Muscle of leg (tissue), 11 donors: ENCODE data around the gene TMEM223. TPM values are rescaled to one million over a fixed set of nuclear protein-coding genes. Genes with fewer than 3 reads are reported as not detected.
"Not testable (repeated sequence)": the region's sequence is repeated elsewhere in the genome, so short reads cannot be mapped to it uniquely, and the experiment has no call there.

Experiments used
- DNase-seq: peaks from one replicate; pipeline ENCODE4 v3.0.0; 2013
- H3K27ac ChIP-seq: one replicate; pipeline ENCODE4 v1.5.1; 2013; ENCODE audit warnings: mild to moderate bottlenecking, low read length, control low read depth
- H3K27me3 ChIP-seq: one replicate; pipeline ENCODE4 v1.6.1; 2013; ENCODE audit warnings: low read length; ENCODE audit not compliant: control insufficient read depth, insufficient read depth
- H3K36me3 ChIP-seq: one replicate; pipeline ENCODE4 v1.6.1; 2013; ENCODE audit warnings: low read length; ENCODE audit not compliant: control insufficient read depth, insufficient read depth
- H3K4me1 ChIP-seq: one replicate; pipeline ENCODE4 v1.6.1; 2013; ENCODE audit warnings: low read length; ENCODE audit not compliant: control insufficient read depth, insufficient read depth
- H3K4me3 ChIP-seq: one replicate; pipeline ENCODE4 v1.5.1; 2013; ENCODE audit warnings: low read length, control low read depth
- H3K9me3 ChIP-seq: replicated peaks from 2 replicates; pipeline ENCODE4 v1.6.1; 2013; ENCODE audit warnings: low read depth, low read length; ENCODE audit not compliant: control insufficient read depth
- WGBS: methylation state at CpG from one replicate; pipeline ENCODE4 v1.1.5; 2013; ENCODE audit warnings: missing lambda C conversion rate; ENCODE audit not compliant: insufficient coverage; 5-methylcytosine and 5-hydroxymethylcytosine counted together
- polyA plus RNA-seq, 8 donors: library from polyadenylated mRNA; unstranded; fragments of 120-200 nt; gene quantifications; one replicate each; pipeline versions ENCODE4 v1.2.1 to v1.2.3, GENCODE V29; 2013; ENCODE audit warnings: inconsistent platforms in 1 of 8, low replicate concordance in 1 of 8; ENCODE audit not compliant: insufficient read length in 8 of 8, insufficient read depth in 1 of 8
- total RNA-seq: library from RNA; stranded (reverse); fragments of 120-200 nt; gene quantifications from one replicate; pipeline ENCODE4 v1.2.4, GENCODE V29; 2013

TMEM223 gene
- total and polyA plus RNA-seq, 9 donors, result 15.3 to 19.0 (median 16.5) TPM

DNA sequence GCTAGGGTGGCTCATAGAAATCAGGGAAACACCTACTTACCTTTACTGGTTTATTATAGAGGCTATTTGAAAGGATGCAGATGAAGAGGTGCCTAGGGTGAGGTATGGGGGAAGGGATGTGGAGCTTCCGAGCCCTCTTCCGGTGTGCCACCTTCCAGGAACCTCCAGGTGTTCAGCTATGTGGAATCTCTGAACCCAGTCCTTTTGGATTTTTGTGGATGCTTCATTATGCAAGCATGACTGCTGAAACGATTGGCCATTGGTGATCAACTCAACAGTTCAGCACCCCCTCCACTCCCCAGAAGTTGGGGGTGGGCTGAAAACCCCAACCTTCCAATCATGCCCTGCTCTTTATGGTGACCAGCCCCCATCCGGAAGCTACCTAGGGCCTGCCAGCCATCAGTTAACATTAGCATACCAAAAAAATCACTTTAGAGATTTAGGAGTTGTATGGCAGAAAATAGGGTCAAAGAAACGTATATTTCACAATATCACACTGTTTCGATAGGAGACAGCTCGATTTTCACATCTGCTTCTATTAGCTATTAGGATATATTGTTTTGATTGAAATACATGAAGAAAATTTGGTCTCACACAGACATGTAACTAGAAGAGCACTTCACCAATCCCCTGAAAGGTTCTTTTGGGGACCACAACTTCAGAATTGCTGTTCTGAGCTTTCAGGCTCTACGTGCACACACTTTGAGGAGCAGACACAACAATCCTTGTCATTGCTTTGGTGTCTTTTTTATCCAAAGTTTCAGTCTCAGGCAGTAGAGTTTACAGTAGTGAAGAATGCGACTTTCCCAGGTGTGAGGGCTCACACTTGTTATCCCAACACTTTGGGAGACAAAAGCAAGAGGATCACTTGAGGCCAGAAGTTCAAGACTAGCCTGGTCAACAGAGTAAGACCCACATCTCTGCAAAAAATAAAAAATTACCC is 33.7 kb downstream of the TMEM223 start:
- Histone ChIP-seq H3K27ac (no peak overlapping the region), H3K4me1 (peaks cover 24% of the 10 kb centered on the region), H3K4me3 (no peak overlapping the region), H3K9me3 (no peaks in the 10 kb centered on the region), H3K27me3 (no peaks in the 10 kb centered on the region), H3K36me3 (peaks cover 7% of the 10 kb centered on the region)
- 28% methylated on average over 3 of the region's 9 CpGs for WGBS
- no peak for DNase-seq

DNA sequence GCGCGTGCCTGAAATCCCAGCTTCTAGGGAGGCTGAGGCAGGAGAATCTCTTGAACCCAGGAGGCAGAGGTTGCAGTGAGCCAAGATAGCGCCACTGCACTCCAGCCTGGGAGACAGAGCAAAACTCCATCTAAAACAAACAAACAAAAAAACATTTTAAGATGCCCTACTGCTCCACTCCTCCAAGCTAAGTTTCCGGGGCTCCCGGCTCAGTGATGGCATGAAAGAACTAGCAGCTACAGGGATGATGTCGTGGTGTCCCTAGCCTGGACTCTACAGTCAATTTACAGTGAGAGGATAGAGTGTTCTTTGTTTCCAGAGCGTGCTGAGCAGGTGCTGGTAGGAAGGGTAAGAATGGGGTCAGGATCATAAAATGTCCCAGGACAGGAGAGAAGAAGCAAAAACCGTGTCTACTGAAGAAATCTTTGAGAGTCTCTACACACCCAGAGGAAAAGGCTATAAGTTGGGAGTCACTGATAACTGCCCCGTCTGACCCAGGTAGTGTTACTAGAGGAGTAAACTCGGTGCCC is 36.7 kb downstream of the TMEM223 start:
- no peak for DNase-seq
- WGBS, result 90% methylated on average over 2 of the region's 10 CpGs

DNA sequence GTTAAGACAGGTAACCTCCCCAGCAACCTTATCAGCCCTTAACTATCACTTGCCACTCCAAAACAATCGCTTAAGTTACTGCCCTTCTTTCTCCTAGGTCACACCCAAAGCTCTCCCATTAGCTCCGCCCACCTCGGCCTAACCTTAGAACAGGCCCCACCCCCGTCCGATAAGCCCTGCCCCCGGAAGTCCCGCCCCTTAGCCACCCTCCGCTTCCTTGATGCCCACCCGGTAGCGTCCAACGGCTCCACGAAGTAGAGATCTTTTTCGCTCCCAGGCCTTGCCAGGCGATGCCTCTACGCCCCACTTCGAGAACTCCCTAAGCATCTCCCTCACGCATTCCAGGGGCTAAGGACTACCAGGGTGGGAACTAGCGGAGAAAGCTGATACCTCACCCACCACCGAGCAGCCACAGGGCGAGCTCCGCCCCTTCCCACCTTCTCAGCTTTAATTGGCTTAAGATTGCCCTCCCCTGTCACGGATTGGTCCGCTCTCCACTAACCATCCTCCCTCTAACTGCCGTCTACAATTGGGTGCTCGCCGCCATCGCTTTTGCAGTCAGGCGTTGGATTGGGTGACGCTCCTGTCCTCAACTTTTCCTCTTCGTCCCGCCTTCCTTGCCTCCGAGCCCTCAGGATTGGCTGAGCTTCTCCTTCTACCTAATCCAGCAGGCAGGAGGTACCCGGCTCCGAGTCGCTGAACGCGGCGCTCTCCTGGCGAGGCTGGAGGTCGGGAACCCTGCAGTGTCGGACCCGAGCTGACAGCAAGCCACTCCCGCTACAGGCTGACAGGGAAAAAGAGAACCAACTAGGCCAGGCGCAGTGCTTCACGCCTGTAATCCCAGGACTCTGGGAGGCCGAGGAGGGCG is 37.8 kb downstream of the TMEM223 start, which contains the start of gene ZBTB3:
Gene ZBTB3, minus strand, starts transcription at position 425 of the 868 bp plus-strand sequence. CDS start 496 bp downstream, outside the sequence.
- Histone ChIP-seq H3K9me3 (no peaks in the 10 kb centered on the region), H3K4me3 (peak within 1 kb of the TSS; percentile 88), H3K36me3 (peaks cover 23% of the 10 kb centered on the region), H3K27me3 (no peaks in the 10 kb centered on the region), H3K27ac (peak within 1 kb of the TSS; percentile 96), H3K4me1 (peaks cover 15% of the 10 kb centered on the region)
- peak; percentile 100 for DNase-seq
- WGBS, result 0% methylated on average over 45 of the region's 47 CpGs

More for the DNA sequence above, 36.7 kb downstream of the TMEM223 start:
- no peaks in the 10 kb centered on the region for H3K27me3 ChIP-seq
- peaks cover 15% of the 10 kb centered on the region for H3K4me1 ChIP-seq
- H3K27ac ChIP-seq, result no peak overlapping the region
- no peaks in the 10 kb centered on the region for H3K9me3 ChIP-seq
- no peak overlapping the region for H3K4me3 ChIP-seq
- peaks cover 18% of the 10 kb centered on the region for H3K36me3 ChIP-seq

DNA sequence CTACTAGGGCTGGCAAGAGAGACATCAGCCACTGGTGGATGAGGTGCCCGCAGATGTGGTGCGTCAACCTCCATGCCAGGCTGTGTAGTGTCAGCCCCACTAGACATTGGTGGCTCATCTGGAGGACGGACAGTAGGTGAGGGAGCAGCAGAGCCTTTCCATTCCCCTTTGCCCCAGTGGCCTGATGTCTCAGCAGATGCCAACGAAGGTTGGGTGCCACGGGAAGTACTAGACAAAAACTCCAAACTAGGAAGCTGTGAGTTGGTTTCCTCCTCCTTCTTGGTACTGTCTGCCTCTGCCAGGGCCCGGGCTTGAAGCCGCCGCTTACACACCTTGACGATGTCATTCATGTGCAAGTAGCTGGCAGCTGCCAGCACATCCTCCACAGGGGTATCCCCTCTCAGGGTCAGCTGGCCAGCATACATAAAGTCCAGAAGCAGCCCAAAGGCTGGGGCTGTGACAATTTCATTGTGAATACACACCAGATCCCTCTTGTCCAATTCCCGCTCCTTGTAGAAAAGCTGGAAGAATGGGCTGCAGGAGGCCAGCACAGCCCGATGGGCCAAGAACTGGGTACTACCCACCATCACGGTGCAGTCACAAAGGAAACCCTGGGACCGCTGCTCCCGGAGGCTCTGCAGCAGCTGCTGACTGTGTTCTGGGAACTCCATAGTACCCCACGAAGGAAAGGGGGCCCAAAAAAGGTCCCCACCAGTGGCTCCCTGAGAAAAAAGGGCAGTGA is 38.6 kb downstream of the TMEM223 start:
- Histone ChIP-seq H3K27me3 (no peaks in the 10 kb centered on the region), H3K4me1 (peaks cover 15% of the 10 kb centered on the region), H3K27ac (peak overlapping the region; percentile 96), H3K4me3 (peak overlapping the region; percentile 88), H3K9me3 (no peaks in the 10 kb centered on the region), H3K36me3 (peaks cover 26% of the 10 kb centered on the region)
- no peak for DNase-seq
- WGBS, result 88% methylated on average over 14 of the region's 15 CpGs

DNA sequence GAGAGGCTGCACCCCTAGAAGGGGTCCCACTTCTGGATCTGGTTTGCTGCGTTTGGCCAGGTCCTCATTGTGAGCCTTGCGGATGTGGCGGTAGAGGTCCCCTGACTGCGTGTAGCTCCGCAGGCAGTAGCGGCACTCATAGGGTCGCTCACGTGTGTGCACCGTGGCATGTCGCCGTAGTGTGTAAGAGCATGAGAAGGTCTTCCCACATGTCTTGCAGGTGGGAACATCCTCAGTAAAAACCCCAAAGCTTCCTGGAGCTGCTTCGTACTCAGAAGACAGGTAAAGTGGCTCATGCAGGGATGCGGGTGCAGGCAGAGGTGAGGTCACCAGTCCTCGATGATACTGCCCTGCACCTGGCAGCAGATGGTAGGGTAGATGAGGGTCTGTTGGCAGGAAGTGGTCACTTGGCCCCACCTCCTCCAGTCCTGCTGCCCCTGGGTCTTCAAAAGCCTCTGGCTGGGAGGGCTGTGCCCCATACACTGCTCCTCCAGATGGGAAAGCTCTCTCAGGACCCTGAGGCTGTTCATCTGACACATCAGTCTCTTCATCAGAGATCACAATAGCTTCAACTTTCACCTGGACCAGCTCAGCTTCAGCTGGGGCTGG is 39.5 kb downstream of the TMEM223 start:
- H3K9me3 ChIP-seq, result no peaks in the 10 kb centered on the region
- peaks cover 15% of the 10 kb centered on the region for H3K4me1 ChIP-seq
- H3K4me3 ChIP-seq, result no peak overlapping the region
- WGBS, result 93% methylated on average over 11 of the region's 14 CpGs
- no peaks in the 10 kb centered on the region for H3K27me3 ChIP-seq
- H3K36me3 ChIP-seq, result peaks cover 26% of the 10 kb centered on the region
- H3K27ac ChIP-seq, result no peak overlapping the region
- DNase-seq, result no peak

DNA sequence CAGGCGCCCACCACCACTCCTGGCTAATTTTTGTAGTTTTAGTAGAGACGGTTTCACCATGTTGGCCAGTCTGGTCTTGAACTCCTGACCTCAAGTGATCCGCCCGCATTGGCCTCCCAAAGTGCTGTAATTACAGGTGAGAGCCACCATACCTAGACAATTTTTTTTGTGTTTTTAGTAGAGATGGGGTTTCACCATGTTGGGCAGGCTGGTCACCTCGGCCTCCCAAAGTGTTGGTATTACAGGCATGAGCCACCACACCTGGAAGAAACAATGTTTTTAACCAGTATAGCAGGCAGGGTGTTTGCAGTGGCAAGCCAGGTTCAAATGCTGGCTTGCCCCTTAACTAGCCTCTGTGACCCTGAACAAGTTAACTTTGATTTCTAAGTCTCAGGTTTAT is 41.9 kb downstream of the TMEM223 start:
- not testable (repeated sequence) for H3K4me3 ChIP-seq, H3K9me3 ChIP-seq, H3K27me3 ChIP-seq, DNase-seq, H3K27ac ChIP-seq
- Histone ChIP-seq H3K4me1 (peaks cover 15% of the 10 kb centered on the region), H3K36me3 (peaks cover 30% of the 10 kb centered on the region)
- no CpG with 5 or more reads among the region's 5 CpGs for WGBS

DNA sequence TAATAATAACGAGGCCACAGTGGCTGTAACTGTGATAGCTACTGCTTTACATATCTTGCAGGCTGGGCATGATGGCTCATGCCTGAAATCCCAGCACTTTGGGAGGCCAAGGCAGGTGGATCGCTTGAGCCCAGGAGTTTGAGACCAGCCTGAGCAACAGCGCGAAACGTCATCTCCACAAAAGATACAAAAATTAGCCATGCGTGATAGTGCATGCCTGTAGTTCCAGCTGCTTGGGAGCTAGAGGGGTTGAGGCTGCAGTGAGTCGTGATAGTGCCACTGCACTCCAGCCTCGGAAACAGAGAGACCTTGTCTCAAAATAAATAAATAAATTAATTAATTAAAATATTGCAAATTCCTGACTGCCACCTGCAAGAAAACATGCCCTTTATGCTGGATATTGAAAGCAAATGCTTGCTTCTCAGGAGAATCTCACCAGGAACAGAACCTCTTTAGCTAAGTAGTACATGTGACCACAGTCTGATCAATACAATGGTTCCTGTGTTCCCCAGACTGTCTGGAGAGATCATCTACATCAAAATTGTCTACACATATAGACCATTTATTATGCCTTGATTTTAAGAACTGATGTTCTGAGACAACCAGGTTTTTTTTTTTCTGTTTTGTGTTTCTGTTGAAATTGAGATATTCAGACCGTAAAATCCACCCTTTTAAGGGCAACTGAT is 44.2 kb downstream of the TMEM223 start:
- peaks cover 22% of the 10 kb centered on the region for H3K36me3 ChIP-seq
- no peak for DNase-seq
- H3K27ac ChIP-seq, result no peak overlapping the region
- H3K9me3 ChIP-seq, result no peaks in the 10 kb centered on the region
- no peak overlapping the region for H3K4me3 ChIP-seq
- WGBS, result 93% methylated on average over 1 of the region's 9 CpGs
- no peaks in the 10 kb centered on the region for H3K27me3 ChIP-seq
- peaks cover 2% of the 10 kb centered on the region for H3K4me1 ChIP-seq
